Measurements from ENCODE around the gene GNMT.
"Not testable (repeated sequence)": the region's sequence is repeated elsewhere in the genome, so short reads cannot be mapped to it uniquely, and the experiment has no call there.

GNMT gene

DNA sequence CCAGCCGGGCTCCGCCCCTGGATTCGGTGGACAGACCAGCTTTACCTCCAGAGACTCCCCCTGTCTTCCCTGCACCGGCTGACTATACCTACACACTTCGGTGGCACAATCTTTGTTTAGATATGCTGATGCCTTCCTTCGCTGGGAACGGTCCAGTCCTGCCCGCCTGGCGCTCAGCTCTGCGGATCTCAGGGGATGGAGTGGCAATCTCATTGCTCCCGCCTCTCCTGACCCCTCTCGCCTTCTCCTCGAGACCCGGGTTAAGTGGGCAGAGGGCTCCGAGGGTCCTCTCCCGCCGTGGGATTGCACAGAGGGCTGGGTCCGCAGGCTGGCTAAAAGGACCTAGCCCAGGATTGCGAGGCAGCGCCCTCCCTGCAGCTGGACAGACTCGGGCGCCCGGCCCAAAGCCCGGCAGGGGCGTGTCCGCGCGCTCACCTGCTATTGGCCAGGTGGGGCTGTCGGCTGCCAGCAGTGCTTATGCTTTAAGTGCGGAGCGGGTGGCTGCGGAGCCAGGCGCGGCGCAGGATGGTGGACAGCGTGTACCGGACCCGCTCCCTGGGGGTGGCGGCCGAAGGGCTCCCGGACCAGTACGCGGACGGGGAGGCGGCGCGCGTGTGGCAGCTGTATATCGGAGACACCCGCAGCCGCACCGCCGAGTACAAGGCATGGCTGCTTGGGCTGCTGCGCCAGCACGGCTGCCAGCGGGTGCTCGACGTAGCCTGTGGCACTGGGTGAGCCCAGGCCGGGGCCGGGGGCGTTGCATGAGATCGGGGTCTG lies at the start of gene GNMT:
TSS of gene GNMT (plus strand) at position 512 of the 777 bp plus-strand sequence. CDS start at position 526, 14 bp downstream.
- no peak for DNase-seq

DNA sequence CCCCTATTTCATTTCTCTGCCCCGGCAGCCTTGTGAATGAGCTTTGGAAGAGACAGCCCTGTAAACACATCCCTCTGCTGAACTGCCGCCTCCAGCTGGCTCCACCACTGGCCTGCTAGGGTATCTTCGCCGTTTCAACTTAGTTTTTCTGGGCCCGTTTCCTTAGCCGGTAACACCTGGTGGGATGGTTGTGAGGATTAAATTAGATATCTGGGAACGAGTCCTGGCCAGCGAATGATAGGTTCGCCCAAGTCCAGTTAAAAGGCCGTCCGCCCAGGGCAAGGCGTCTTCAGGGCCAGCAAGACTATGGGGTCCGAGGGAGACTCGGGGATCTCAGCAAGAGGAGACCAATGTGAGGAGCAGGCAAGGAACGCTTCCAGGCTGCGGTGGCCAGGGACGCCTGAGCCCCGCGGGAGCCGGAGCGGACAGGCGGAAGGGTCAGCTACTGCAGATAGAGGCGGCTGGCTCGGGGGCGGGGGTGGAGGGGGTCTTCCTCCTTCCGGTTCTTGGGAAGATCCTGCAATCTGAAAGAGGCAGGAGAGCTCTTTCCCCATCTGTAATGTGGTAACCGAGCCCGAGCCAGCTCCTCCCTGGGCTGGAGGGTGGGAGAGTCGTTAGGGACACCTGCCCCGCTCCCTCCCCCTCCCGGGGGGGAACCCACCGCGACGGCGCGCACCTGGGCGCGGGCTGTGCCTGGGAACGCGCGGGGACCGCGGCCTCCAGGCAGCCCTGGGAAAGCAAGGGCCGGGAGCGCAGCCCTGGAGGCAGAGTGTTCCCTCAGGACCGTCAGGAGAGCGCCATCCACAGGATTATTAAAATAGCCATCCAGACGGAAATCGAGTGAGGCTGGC lies 49.2 kb upstream of the GNMT start:
- DNase-seq = no peak

DNA sequence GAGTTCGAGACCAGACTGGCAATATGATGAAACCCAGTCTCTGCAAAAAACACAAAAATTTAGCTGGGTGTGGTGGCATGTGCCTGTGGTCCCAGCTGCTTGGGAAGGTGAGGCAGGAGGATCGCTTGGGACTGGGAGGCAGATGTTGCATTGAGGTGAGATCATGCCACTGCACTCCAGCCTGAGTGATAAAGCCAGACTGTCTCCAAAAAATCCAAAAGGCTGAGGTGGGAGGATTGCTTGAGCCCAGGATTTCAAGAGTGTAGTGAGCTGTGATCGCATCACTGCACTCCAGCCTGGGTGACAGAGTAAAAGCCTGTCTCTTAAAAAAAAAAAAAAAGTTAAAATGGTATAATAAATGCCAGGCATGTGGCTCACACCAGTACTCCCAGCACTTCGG lies 46.0 kb upstream of the GNMT start:
- DNase-seq = no peak

DNA sequence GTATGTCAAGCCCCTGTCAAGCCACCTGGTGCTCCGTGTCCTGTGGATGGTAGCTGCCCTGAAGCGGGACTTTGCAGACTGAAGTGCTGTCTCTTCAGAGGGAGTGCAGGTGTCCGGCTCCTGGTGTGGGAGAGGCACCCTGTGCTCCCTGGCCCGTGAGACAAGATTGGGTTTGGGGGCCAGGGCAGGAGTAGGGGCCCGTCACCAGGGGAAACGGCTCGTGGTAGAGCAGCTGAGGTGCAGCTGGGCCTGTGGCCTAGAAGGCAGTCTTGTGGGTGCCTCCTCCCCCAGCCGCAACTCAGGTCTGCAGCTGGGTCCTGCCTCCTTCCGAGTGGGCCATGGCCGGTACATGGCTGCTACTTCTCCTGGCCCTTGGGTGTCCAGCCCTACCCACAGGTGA lies 44.8 kb upstream of the GNMT start, which contains the start of gene PTCRA:
TSS of gene PTCRA (plus strand) at position 322 of the 400 bp plus-strand sequence. CDS start at position 339, 17 bp downstream.
- no peak for DNase-seq

DNA sequence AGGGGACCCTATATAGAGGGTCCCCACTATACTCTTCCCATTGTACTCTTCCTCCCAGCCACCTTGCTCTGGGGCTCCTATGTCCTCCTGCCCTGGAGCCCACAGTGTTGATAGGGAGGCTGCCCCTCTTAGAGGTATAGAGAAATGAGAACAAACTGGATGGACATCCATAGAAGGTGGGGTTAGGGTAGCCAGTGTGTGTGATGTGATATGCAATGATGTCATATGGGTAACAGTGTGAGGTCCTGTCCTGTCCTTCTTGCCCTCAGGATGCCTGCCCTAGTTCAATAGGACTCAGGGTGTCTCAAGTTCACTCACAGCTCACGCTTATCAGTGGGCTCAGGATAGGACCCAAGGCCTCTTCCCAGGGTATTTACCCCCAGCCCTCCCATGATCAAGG lies 44.3 kb upstream of the GNMT start:
- DNase-seq = no peak

DNA sequence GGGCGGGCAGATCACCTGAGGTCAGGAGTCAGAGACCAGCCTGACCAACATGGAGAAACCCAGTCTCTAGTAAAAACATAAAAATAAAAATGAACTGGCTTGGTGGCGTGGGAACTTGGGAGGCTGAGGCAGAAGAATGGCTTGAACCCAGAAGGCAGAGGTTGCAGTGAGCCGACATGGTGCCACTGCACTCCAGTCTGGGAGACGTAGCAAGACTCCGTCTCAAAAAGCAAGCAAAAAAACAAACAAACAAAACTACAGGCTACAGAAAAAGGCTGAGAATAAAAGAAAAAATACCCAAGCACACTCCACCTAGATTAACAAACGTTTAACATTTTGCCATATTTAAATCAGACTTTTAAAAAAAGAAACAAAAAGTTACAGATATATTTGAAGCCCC lies 38.8 kb upstream of the GNMT start:
- DNase-seq = no peak

DNA sequence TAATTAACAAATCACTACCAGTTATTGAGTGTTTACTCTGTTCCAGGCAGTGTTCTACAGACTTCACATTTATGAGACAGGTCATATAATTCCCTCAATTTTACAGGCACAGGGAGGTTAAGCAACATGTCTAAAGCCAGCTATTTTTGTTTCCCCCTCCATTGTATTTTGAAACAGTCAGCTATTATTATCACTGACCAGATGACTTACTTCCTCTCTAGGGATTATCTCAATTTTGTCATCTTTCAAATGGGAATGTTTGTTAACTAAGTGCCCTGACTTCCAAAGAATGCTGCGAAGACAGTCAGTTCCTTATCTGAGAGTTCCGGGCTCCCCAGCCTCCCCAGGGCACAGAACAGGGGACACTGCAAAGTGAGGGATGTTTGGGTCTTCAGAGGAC lies 36.9 kb upstream of the GNMT start:
- DNase-seq = no peak

DNA sequence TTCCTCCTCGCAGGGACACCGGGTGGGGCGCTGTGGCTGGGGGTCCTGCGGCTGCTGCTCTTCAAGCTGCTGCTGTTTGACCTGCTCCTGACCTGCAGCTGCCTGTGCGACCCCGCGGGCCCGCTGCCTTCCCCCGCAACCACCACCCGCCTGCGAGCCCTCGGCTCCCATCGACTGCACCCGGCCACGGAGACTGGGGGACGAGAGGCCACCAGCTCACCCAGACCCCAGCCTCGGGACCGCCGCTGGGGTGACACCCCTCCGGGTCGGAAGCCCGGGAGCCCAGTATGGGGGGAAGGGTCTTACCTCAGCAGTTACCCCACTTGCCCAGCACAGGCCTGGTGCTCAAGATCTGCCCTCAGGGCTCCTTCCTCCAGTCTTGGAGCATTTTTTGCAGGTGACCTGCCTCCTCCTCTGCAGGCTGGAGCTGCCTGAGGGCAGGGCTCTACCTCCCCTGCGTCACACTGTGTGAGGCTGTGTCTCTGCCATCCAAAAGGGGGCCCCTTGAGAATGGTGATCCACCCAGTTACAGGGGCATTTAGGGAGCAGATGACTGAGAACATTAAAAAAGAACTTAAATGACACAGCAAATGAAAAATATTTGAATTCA lies 35.2 kb upstream of the GNMT start:
- DNase-seq = no peak

DNA sequence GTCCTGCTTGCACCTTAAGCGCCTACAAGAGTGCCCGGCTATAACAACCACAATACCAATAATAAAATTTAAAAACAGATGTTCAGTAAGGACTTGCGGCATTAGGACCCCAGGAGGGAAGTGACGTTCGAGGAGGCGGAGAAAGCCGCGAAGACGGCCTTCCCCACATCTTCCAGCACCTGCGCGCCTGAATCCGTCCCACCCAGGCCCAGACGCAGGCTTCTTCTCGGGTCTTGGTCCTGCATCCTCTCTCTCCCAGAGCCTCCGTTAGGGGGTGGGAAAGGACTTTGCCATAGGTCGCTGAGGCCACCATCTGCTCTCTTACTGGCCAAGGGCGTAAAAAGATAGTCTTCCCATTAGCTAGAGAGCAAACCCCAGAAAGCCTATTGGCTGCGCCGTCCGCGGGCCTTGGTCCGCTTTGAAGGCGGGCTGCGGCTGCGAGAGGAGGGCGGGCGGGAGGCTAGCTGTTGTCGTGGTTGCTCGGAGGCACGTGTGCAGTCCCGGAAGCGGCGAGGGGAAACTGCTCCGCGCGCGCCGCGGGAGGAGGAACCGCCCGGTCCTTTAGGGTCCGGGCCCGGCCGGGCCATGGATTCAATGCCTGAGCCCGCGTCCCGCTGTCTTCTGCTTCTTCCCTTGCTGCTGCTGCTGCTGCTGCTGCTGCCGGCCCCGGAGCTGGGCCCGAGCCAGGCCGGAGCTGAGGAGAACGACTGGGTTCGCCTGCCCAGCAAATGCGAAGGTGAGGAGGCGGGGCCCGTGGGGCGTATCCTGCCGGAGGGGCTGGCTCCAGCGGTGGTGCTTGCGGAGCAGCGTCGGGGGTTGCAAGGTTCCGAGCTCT lies 31.4 kb upstream of the GNMT start, which contains the start of gene CNPY3:
TSS of gene CNPY3 (plus strand) at position 495 of the 835 bp plus-strand sequence. CDS start at position 586, 91 bp downstream.
- peak; percentile 97 to 99 for DNase-seq

DNA sequence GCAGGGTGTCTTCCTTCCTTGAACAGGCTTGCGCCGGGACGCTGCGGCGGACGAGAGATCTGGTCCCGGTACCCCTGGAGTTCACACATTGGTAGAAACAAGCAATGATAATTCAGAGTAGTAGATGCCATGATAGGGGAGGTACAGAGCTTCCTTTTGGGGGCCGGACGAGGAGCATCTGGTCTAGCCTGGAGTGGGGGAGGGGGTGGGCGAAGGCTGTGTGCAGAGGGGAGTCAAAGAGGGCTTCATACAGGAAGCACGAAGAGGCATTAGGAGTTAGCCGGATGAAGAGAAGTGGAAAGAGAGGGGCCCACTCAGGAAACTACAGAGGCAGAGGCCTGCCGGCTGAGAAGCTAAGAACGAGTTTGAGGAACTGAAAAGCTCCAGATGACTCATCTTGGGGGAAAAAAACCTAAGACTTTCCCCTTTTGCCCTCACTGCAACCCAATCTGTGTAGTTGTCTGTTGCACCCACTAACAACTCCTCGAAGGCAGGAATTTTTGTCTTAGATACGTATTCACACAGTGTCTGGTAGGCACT lies 30.7 kb upstream of the GNMT start:
- DNase-seq = peak; percentile 54 to 82

DNA sequence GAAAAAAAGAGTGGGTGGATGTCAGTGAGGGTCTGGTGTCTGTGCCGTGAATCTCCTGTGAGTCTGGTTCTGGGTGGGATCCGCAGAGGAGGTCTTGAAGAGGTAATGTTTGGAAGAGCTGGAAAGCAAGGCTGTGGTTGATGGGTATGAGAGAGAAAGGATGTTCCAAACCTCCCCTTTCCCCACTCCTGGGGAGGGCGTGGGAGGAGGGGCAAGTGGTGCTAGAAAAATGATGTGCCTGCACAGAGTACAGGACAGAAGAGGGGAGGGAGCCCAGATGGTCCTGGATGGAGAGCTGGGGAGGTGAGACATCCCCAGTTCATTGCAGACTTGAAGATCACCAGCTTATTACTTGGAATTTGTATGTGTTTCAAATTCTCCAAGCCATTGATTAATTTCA lies 28.1 kb upstream of the GNMT start:
- no peak for DNase-seq

DNA sequence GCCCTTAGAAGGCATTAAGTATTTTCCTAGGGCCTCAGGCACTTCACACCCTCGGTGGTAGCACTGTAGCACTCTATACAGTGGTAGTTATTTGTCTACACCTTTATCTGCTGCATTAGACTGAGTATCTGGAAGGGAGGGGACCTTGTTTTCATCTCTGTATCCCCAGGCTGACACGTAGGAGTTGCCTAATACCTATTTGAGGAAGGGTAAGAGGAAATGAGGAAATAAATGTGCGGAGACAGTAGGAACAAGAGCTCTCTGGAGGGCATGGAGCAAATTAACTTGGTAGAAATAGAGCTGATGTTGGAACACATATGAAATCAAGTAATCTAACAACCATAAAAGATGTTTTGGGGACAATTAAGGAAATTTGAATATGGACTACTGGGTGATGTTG lies 27.3 kb upstream of the GNMT start:
- no peak for DNase-seq

DNA sequence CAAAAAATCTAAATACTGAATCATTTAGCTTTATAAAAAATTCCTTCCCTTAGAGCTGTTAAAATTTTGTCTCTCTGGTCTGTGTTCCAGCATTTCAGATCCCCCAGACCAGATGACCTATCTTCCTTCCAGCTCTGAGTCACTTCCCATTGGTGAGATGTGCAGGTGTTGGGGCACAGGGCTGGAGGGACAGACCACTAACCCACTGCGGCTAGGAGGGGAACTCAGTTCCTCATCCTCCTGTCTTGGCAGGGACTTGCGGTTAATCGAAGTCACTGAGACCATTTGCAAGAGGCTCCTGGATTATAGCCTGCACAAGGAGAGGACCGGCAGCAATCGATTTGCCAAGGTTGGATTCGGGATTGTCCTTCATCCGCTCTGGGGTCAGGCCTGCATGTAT lies 25.2 kb upstream of the GNMT start:
- DNase-seq = no peak

DNA sequence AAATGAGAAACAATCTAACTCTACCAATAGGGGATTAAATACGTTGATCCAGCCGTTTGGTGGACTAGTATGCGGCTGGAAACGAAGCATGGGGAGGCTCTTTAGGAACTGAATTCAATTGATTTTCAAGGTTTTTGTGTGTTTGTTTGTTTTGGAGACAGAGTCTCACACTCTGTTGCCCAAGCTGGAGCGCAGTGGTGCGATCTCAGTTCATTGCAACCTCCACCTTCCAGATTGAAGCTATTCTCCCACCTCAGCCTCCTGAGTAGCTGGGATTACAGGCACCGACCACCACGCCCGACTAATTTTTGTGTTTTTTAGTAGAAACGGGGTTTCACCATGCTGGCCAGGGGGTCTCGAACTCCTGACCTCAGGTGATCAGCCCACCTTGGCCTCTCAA lies 24.2 kb upstream of the GNMT start:
- DNase-seq = no peak

DNA sequence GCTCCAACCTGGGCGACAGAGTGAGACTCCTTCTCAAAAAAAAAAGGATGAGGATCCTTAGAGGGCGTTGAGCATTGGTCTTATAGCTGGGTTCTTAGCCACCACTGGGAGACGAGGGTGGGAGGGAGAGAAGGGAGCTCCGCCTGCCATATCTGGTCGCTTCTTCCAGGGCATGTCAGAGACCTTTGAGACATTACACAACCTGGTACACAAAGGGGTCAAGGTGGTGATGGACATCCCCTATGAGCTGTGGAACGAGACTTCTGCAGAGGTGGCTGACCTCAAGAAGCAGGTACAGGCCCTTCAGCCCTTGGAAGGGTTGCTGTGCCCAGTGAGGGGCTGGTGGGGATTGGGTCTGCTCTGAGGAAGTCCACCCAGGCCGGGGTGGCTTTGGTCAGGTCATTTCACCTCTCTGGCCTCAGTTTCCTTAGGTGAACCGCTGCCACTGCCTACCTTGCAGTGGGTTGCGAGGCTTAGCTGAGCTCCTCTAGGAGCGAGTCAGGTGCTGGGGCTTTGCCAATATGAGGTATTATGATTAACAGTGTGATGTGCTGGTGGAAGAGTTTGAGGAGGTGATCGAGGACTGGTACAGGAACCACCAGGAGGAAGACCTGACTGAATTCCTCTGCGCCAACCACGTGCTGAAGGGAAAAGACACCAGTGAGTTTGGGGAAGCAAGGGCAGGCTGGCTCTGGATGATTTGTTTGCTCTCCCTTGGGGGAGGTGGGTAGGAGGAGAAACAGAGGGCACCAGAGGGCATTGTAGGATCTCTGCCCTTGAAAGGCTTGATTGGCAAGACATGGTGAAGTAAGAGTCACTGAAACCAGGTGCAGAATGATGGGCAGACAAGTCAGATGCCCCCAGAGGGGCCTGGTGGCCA lies 22.8 kb upstream of the GNMT start:
- DNase-seq = no peak

DNA sequence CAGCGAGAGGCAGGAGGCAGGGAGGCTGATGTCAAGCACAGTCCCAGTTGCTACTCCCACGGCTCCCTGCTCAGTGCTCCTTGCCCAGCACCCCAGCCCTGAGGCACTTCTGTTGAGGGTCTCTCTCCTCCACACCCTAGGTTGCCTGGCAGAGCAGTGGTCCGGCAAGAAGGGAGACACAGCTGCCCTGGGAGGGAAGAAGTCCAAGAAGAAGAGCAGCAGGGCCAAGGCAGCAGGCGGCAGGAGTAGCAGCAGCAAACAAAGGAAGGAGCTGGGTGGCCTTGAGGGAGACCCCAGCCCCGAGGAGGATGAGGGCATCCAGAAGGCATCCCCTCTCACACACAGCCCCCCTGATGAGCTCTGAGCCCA lies 22.1 kb upstream of the GNMT start:
- no peak for DNase-seq

DNA sequence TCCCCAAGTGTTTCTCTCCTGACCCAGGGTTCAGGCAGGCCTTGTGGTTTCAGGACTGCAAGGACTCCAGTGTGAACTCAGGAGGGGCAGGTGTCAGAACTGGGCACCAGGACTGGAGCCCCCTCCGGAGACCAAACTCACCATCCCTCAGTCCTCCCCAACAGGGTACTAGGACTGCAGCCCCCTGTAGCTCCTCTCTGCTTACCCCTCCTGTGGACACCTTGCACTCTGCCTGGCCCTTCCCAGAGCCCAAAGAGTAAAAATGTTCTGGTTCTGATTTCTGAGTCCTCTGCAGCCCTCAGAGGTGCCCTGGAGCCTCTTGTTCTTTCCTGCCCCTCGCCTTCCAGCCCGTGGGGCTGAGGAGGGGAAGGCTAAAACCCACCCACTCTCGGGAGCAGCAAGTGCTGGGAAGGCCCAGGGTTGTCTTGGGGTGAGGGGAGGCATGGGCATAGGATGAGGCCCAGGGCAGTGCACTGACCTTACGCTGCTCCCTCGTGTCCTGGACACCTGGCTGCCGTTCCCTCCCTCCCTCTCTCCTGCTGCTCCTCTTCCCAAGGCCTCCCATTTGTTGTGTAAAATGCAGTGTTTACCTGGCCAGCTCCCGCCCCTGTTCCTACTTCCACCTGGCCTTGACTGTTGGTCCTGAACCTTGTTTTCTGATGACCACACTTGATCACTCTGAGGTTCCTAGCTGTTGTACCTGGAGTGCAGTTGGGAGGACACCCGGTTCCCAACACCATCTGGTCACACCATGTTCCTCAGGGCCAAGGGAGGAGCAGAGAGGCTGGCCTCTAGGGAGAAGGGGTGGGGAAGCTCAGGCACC lies 21.4 kb upstream of the GNMT start:
- no peak for DNase-seq

DNA sequence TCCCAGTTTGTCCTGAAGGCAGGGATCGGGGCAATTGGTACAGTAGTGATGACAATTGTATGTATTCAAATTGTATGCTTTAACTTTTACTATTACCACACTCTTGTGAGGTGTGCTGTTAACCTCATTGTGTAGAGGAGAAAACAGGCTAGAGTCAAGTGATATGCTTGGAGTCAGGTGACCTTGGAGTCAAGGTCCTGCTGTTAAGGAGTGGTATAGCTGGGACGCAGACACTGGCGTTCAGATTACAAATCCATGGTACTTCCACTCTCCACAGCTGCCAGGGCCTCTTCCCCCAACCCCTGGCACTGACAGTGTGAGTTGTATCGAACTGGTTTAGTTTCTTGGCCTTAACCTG lies 20.8 kb upstream of the GNMT start:
- DNase-seq = no peak

DNA sequence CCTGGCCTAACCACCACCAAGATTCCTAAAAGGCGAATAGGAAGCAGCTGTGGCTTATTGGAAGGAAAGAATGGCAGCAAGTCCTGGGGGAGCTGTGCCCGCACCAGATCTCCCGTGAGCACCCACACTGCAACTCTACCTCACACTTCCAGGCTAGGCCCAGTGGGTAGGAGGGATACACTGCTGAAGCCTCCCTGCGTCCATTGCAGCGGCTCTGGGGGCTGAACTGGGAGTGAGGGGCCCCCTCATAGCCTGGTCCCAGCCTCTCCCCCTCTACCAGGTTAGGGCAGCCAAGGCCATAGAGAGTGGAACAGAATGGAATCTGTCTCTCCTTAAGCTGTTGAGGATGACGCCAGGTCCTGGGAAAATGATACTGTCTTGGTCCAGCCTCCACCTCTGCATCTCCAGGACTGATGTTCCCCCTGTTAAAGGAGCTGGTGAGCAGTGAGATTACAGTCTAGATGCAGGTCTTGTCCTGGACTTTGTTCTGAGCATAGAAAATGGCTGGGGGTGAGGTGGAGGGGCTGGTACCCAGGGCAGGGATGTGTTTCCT lies 20.0 kb upstream of the GNMT start:
- no peak for DNase-seq

DNA sequence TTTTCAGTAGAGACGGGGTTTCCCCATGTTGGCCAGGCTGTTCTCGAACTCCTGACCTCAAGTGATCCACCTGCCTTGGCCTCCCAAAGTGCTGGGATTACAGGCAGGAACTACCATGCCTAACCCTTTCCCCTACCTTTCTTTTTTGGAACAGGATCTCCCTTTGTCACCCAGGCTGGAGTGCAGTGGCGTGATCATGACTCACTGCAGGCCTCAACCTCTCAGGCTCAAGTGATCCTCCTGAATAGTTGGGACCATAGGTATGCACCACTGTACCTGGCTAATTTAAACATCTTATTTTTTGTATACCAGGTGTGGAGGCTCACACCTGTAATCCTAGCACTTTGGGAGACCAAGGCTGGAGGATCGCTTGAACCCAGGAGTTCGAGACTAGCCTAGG lies 19.2 kb upstream of the GNMT start:
- not testable (repeated sequence) for DNase-seq
